GM12891 (cell line): ENCODE data around the gene C15orf62.

Source experiments
- POLR2AphosphoS5 ChIP-seq: IDR thresholded peaks from 2 replicates; pipeline ENCODE4 v1.6.1; 2011; ENCODE audit warnings: low read depth, low read length, control low read depth
- SPI1 ChIP-seq: IDR thresholded peaks from 2 replicates; pipeline ENCODE4 v1.6.1; 2011; ENCODE audit warnings: low read depth, low read length, control low read depth

GRCh38 chr15:40773902-40774301 is 4.1 kb downstream of the C15orf62 start:
- no peak for TF ChIP-seq POLR2AphosphoS5
- TF ChIP-seq SPI1 = no peak
